Activated CD8-positive, alpha-beta T cell treated with anti-CD3 and anti-CD28 coated beads for 36 hours (primary cell): ENCODE measurements around the gene LIN28B. TPM values are rescaled to one million over a fixed set of nuclear protein-coding genes. Genes with fewer than 3 reads are reported as not detected.

Experiments used
- ATAC-seq: fragments of 200-7000 bp; cut with Tn5 transposase; one replicate; pipeline ENCODE4 v1.10.0; 2021; ENCODE audit warnings: mild to moderate bottlenecking, moderate library complexity
- CTCF ChIA-PET: fragments of 350-600 bp; sonication (Branson Sonifier 250); formaldehyde crosslinking; loops from one replicate; lab custom pipeline; 2021; ENCODE audit warnings: antibody characterized with exemption; lab: Charles Lee
- POLR2A ChIA-PET: fragments of 350-600 bp; sonication (Branson Sonifier 250); formaldehyde crosslinking; loops from one replicate; lab custom pipeline; 2021; ENCODE audit warnings: antibody characterized with exemption; lab: Charles Lee
- DNase-seq: peaks from one replicate; pipeline ENCODE4 v3.0.0-alpha.2; 2020
- H3K27ac Mint-ChIP-seq: one replicate; pipeline ENCODE4 v1.8.0; 2021; ENCODE audit warnings: mild to moderate bottlenecking, mixed read lengths
- H3K27me3 Mint-ChIP-seq: one replicate; pipeline ENCODE4 v1.8.0; 2021; ENCODE audit warnings: mixed read lengths
- H3K36me3 Mint-ChIP-seq: one replicate; pipeline ENCODE4 v1.8.0; 2021; ENCODE audit warnings: low read depth, mixed read lengths
- H3K4me1 Mint-ChIP-seq: one replicate; pipeline ENCODE4 v1.8.0; 2021; ENCODE audit warnings: low read depth, mixed read lengths
- H3K4me3 Mint-ChIP-seq: one replicate; pipeline ENCODE4 v1.8.0; 2021; ENCODE audit warnings: mild to moderate bottlenecking, moderate library complexity, mixed read lengths
- H3K9me3 Mint-ChIP-seq: one replicate; pipeline ENCODE4 v1.8.0; 2021; ENCODE audit warnings: mixed read lengths
- CTCF ChIP-seq: fragments of 200-600 bp; IDR thresholded peaks from one replicate; pipeline ENCODE4 v1.8.0; 2022; ENCODE audit warnings: antibody characterized with exemption, mild to moderate bottlenecking
- intact Hi-C: fragments of 100-400 bp; cut with micrococcal nuclease; formaldehyde crosslinking; loops from one replicate; pipeline ENCODE4 v1.10.0; 2022
- total RNA-seq, 2 experiments: library from RNA; stranded (reverse); gene quantifications; one replicate each; pipeline ENCODE4 v1.2.3, GENCODE V29; 2021

Gene LIN28B
- total RNA-seq, 2 experiments from 2014 or later = not detected

GRCh38 chr6:105036351-105036750 lies 79.4 kb downstream of the LIN28B start:
- intact Hi-C loops = no loop called here
- POLR2A ChIA-PET = no interaction called here
- CTCF ChIA-PET = no interaction called here
- TF ChIP-seq CTCF = no peak
- Mint-ChIP-seq H3K27me3 (peaks cover 8% of the 10 kb centered on the region), H3K27ac (no peak overlapping the region), H3K4me1 (no peaks in the 10 kb centered on the region), H3K9me3 (no peaks in the 10 kb centered on the region), H3K36me3 (no peaks in the 10 kb centered on the region), H3K4me3 (no peak overlapping the region)
- no peak for ATAC-seq
- no peak for DNase-seq

DNA sequence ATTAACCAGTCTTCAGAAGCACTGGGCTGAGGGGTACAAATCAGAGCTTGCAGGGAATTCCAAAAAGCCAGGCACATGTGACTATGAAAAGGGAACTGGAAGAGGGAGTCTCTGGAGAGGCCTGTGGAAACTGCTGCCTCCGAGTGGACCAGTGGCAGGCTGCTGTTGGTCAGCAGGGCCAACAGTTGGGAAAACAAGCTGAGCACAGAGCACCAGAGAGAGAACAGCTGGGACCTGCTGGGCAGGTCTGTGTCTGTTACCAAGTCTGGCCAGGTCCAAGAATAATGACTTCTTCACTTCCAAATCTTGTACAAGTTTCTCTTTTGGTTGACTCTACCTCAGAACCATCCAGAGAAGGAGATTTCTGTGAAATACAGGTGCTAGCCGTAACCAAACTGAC lies 81.4 kb downstream of the LIN28B start:
- intact Hi-C loops = no loop called here
- CTCF ChIA-PET = no interaction called here
- no peak overlapping the region for H3K27ac Mint-ChIP-seq
- TF ChIP-seq CTCF = no peak
- no peaks in the 10 kb centered on the region for H3K4me1 Mint-ChIP-seq
- no peaks in the 10 kb centered on the region for H3K9me3 Mint-ChIP-seq
- POLR2A ChIA-PET = no interaction called here
- DNase-seq (no peak), ATAC-seq (no peak)
- H3K27me3 Mint-ChIP-seq = peaks cover 10% of the 10 kb centered on the region
- H3K36me3 Mint-ChIP-seq = no peaks in the 10 kb centered on the region
- no peak overlapping the region for H3K4me3 Mint-ChIP-seq

GRCh38 chr6:105041880-105042279 lies 85.0 kb downstream of the LIN28B start:
- no peak for TF ChIP-seq CTCF
- ATAC-seq (no peak), DNase-seq (no peak)
- Mint-ChIP-seq H3K4me1 (no peaks in the 10 kb centered on the region), H3K4me3 (no peak overlapping the region), H3K27ac (no peak overlapping the region), H3K9me3 (no peaks in the 10 kb centered on the region), H3K27me3 (peaks cover 3% of the 10 kb centered on the region), H3K36me3 (no peaks in the 10 kb centered on the region)
- ChIA-PET POLR2A (no interaction called here), CTCF (no interaction called here)
- intact Hi-C loops = no loop called here

- Mint-ChIP-seq H3K9me3 (no peaks in the 10 kb centered on the region), H3K36me3 (no peaks in the 10 kb centered on the region), H3K4me3 (no peak overlapping the region), H3K27ac (no peak overlapping the region), H3K4me1 (no peaks in the 10 kb centered on the region), H3K27me3 (peaks cover 3% of the 10 kb centered on the region)
- TF ChIP-seq CTCF = no peak
- DNase-seq = no peak
- ATAC-seq = no peak
- intact Hi-C loops = no loop called here
- CTCF ChIA-PET = interaction anchor here (0.8 kb wide), 1 partner anchor 35 kb away, joined by 3 read pairs; no protein-coding TSS in a partner anchor
- POLR2A ChIA-PET = no interaction called here
Measured at GRCh38 chr6:105042648-105043047, 85.7 kb downstream of the LIN28B start.

- POLR2A ChIA-PET = no interaction called here
- no peaks in the 10 kb centered on the region for H3K36me3 Mint-ChIP-seq
- no peaks in the 10 kb centered on the region for H3K9me3 Mint-ChIP-seq
- DNase-seq (no peak), ATAC-seq (no peak)
- no peak overlapping the region for H3K27ac Mint-ChIP-seq
- TF ChIP-seq CTCF = no peak
- intact Hi-C loops = no loop called here
- H3K4me1 Mint-ChIP-seq = no peaks in the 10 kb centered on the region
- no peak overlapping the region for H3K4me3 Mint-ChIP-seq
- CTCF ChIA-PET = no interaction called here
- peaks cover 4% of the 10 kb centered on the region for H3K27me3 Mint-ChIP-seq
Measured at GRCh38 chr6:105043979-105044378, 87.1 kb downstream of the LIN28B start.
